Measurements from ENCODE around the gene KRTDAP.

The KRTDAP gene

GRCh38 chr19:35490364-35490763 lies at the start of gene KRTDAP:
Gene KRTDAP, minus strand, starts transcription at chr19:35490464. Its CDS starts 22 bp downstream, at chr19:35490442.
- Histone ChIP-seq H3K27ac (peak within 1 kb of the TSS in 20 of 21 experiments; percentile 18 to 84 (median 60)), H3K4me3 (peak within 1 kb of the TSS; percentile 0 to 28 (median 8))

GRCh38 chr19:35539850-35540249 lies 49.6 kb upstream of the KRTDAP start:
- Histone ChIP-seq H3K4me3 (no peak overlapping the region), H3K27ac (no peak overlapping the region)

GRCh38 chr19:35539314-35539713 lies 49.0 kb upstream of the KRTDAP start:
- H3K27ac ChIP-seq: no peak overlapping the region
- no peak overlapping the region for H3K4me3 ChIP-seq

GRCh38 chr19:35534803-35535480 lies 44.7 kb upstream of the KRTDAP start:
- Histone ChIP-seq H3K4me3 (no peak overlapping the region), H3K27ac (no peak overlapping the region)

GRCh38 chr19:35533822-35534392 lies 43.6 kb upstream of the KRTDAP start:
- H3K4me3 ChIP-seq: peak overlapping the region in 3 of 7 experiments; percentile 4 to 14 (median 12)

GRCh38 chr19:35533201-35533821 lies 43.0 kb upstream of the KRTDAP start, which contains the start of gene GAPDHS:
Gene GAPDHS, plus strand, starts transcription at chr19:35533456. Its CDS starts 72 bp downstream, at chr19:35533528.
- H3K4me3 ChIP-seq: peak within 1 kb of the TSS in 3 of 7 experiments; percentile 4 to 14 (median 12)

More at GRCh38 chr19:35533822-35534392, 43.6 kb upstream of the KRTDAP start:
- no peak overlapping the region for H3K27ac ChIP-seq

GRCh38 chr19:35531291-35531690 lies 41.0 kb upstream of the KRTDAP start:
- H3K4me3 ChIP-seq: no peak overlapping the region
- H3K27ac ChIP-seq: peak overlapping the region in 1 of 21 experiments; percentile 78

More at GRCh38 chr19:35533201-35533821, 43.0 kb upstream of the KRTDAP start, which contains the start of gene GAPDHS:
- H3K27ac ChIP-seq: no peak within 1 kb of the TSS

GRCh38 chr19:35529241-35530218 lies 39.3 kb upstream of the KRTDAP start:
- H3K4me3 ChIP-seq: no peak overlapping the region
- peak overlapping the region in 15 of 21 experiments; percentile 0 to 80 (median 61) for H3K27ac ChIP-seq

- peak within 1 kb of the TSS; percentile 4 to 30 (median 9) for H3K4me3 ChIP-seq
- H3K27ac ChIP-seq: peak within 1 kb of the TSS in 18 of 21 experiments; percentile 16 to 80 (median 60)
Observed at GRCh38 chr19:35528218-35529038, 38.2 kb upstream of the KRTDAP start, which contains the start of gene SBSN. Gene SBSN, minus strand, starts transcription at chr19:35528311. Its CDS starts 30 bp downstream, at chr19:35528281.

- peak overlapping the region in 2 of 21 experiments; percentile 29 to 71 for H3K27ac ChIP-seq
- H3K4me3 ChIP-seq: peak overlapping the region in 5 of 7 experiments; percentile 4 to 30 (median 24)
Observed at GRCh38 chr19:35525873-35526272, 35.6 kb upstream of the KRTDAP start.

- Histone ChIP-seq H3K4me3 (no peak overlapping the region), H3K27ac (no peak overlapping the region)
Observed at GRCh38 chr19:35524181-35524837, 34.0 kb upstream of the KRTDAP start.

- Histone ChIP-seq H3K27ac (no peak overlapping the region), H3K4me3 (no peak overlapping the region)
Observed at GRCh38 chr19:35522745-35523327, 32.6 kb upstream of the KRTDAP start.

- Histone ChIP-seq H3K4me3 (no peak overlapping the region), H3K27ac (no peak overlapping the region)
Observed at GRCh38 chr19:35521124-35521743, 31.0 kb upstream of the KRTDAP start.

- Histone ChIP-seq H3K27ac (peak overlapping the region in 10 of 21 experiments; percentile 1 to 75 (median 60)), H3K4me3 (no peak overlapping the region)
Observed at GRCh38 chr19:35519291-35519690, 29.0 kb upstream of the KRTDAP start.

GRCh38 chr19:35518313-35518712 lies 28.0 kb upstream of the KRTDAP start:
- no peak overlapping the region for H3K4me3 ChIP-seq
- peak overlapping the region in 15 of 21 experiments; percentile 1 to 75 (median 38) for H3K27ac ChIP-seq

GRCh38 chr19:35517342-35517741 lies 27.1 kb upstream of the KRTDAP start:
- Histone ChIP-seq H3K27ac (no peak overlapping the region), H3K4me3 (no peak overlapping the region)

GRCh38 chr19:35516310-35516709 lies 26.0 kb upstream of the KRTDAP start:
- Histone ChIP-seq H3K4me3 (no peak overlapping the region), H3K27ac (no peak overlapping the region)
